HL-60 (cell line): ENCODE results near the gene ALOX12.

Experiments
- GABPA ChIP-seq: IDR thresholded peaks from 2 replicates; pipeline ENCODE4 v1.6.1; 2012; ENCODE audit warnings: low read depth
- POLR2AphosphoS5 ChIP-seq: IDR thresholded peaks from 2 replicates; pipeline ENCODE4 v1.6.1; 2012; ENCODE audit warnings: low read depth
- TF ChIP-seq, protein P1 (sequence below): IDR thresholded peaks from one replicate; pipeline ENCODE4 v1.5.1; 2011; ENCODE audit warnings: low read length, control low read depth, inconsistent platforms; ENCODE audit not compliant: insufficient read depth

DNA sequence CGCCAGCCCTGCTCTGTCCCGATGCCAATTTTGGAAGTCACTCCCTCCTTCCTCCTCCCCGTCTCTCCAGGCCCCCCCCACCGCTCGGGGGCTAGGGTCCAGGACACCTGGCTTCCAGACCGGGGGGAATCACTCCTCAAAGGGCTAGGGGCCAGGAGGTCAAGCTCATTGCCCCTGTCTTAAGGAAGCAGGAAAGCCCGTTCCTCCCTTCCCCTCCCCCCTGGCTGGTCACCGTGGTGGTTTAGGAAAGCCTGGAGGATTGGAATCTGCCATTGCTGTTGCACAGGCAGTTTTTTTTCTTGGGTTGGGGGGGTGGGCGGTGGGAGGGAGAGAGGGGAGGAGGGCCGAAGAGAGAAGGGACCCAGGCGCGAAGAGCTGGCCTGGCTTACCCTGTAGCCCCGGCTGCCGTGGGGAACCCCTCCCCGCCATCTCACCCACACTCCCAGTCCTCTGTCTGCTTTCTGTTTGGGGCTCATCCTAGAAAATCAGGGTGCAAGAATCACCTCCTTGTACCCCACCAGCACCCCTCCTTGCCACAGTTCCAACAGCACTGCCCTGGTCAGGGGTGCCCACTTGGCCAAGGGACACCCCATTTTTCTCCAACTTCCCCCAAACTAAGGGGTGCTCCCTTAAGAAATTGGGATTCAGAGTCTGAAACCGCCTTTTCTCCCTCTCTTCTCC, 24.1 kb downstream of the ALOX12 start:
- TF ChIP-seq, protein P1, sequence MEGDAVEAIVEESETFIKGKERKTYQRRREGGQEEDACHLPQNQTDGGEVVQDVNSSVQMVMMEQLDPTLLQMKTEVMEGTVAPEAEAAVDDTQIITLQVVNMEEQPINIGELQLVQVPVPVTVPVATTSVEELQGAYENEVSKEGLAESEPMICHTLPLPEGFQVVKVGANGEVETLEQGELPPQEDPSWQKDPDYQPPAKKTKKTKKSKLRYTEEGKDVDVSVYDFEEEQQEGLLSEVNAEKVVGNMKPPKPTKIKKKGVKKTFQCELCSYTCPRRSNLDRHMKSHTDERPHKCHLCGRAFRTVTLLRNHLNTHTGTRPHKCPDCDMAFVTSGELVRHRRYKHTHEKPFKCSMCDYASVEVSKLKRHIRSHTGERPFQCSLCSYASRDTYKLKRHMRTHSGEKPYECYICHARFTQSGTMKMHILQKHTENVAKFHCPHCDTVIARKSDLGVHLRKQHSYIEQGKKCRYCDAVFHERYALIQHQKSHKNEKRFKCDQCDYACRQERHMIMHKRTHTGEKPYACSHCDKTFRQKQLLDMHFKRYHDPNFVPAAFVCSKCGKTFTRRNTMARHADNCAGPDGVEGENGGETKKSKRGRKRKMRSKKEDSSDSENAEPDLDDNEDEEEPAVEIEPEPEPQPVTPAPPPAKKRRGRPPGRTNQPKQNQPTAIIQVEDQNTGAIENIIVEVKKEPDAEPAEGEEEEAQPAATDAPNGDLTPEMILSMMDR, result no peak
- TF ChIP-seq GABPA (no peak), POLR2AphosphoS5 (no peak)
